Stimulated activated naive CD4-positive, alpha-beta T cell treated with Interleukin-2 at 50 U/mL for 16 hours (primary cell): ENCODE data around the gene BRD2.

Experiments used
- DNase-seq: peaks from one replicate; lab custom pipeline; 2025; lab: John Stamatoyannopoulos, UW

The BRD2 gene

GRCh38 chr6:32972353-32973143, 4.2 kb downstream of the BRD2 start:
- peak; percentile 61 for DNase-seq

- peak; percentile 37 for DNase-seq
Observed at GRCh38 chr6:32973144-32974015, 5.0 kb downstream of the BRD2 start.

- DNase-seq = peak; percentile 2
Observed at GRCh38 chr6:32974016-32974333, 5.6 kb downstream of the BRD2 start.

GRCh38 chr6:32974541-32975308, 6.3 kb downstream of the BRD2 start:
- peak; percentile 6 for DNase-seq

GRCh38 chr6:32975886-32976285, 7.5 kb downstream of the BRD2 start:
- no peak for DNase-seq

- DNase-seq = no peak
Observed at GRCh38 chr6:32976334-32977069, 8.1 kb downstream of the BRD2 start.

GRCh38 chr6:32977272-32977952, 9.0 kb downstream of the BRD2 start:
- DNase-seq = no peak

GRCh38 chr6:32977953-32978324, 9.5 kb downstream of the BRD2 start:
- no peak for DNase-seq

- no peak for DNase-seq
Observed at GRCh38 chr6:32979720-32980487, 11.5 kb downstream of the BRD2 start.

- no peak for DNase-seq
Observed at GRCh38 chr6:32980488-32981038, 12.2 kb downstream of the BRD2 start.

GRCh38 chr6:32982084-32982701, 13.8 kb downstream of the BRD2 start:
- DNase-seq = no peak

GRCh38 chr6:32982702-32983492, 14.5 kb downstream of the BRD2 start:
- DNase-seq = no peak

- DNase-seq = no peak
Observed at GRCh38 chr6:32983493-32983848, 15.1 kb downstream of the BRD2 start.

- no peak for DNase-seq
Observed at GRCh38 chr6:32983964-32984621, 15.7 kb downstream of the BRD2 start.

GRCh38 chr6:32984622-32985389, 16.4 kb downstream of the BRD2 start:
- DNase-seq = peak; percentile 84

GRCh38 chr6:32989368-32989767, 21.0 kb downstream of the BRD2 start:
- no peak for DNase-seq

- no peak for DNase-seq
Observed at GRCh38 chr6:32991972-32992371, 23.6 kb downstream of the BRD2 start.
